ENCODE data around the gene RNF144B. TPM values are rescaled to one million over a fixed set of nuclear protein-coding genes. Genes with fewer than 3 reads are reported as not detected.
A peak's percentile ranks its signal among the peaks of the same experiment; 100 is the strongest.

The RNF144B gene
- total RNA-seq, 1 donor from 2014 or later = 13.5 TPM

- ChIA-PET CTCF (interaction anchor here (0.7 to 9.4 kb wide), 18 partner anchors 10 to 687 kb away, joined by 3 to 155 read pairs (median 4); partner anchors contain the start of genes NHLRC1 and RNF144B), POLR2A (interaction anchor here (1.2 to 2.8 kb wide), 5 partner anchors 102 to 381 kb away, joined by 3 to 10 read pairs (median 4); partner anchors contain the start of gene RNF144B)
- peaks cover 18% of the 10 kb centered on the region for H3K4me1 Mint-ChIP-seq
- no peak for ATAC-seq (ENCODE audit: low read depth)
- no peak for TF ChIP-seq CTCF (IDR thresholded peaks at IDR 0.05)
- no peaks in the 10 kb centered on the region for H3K27me3 Mint-ChIP-seq
- H3K4me3 Mint-ChIP-seq = no peak overlapping the region
- no peak for DNase-seq
- H3K36me3 Mint-ChIP-seq (ENCODE audit: low read depth) = no peaks in the 10 kb centered on the region
- intact Hi-C loops (cut with micrococcal nuclease) = loop anchor here (5.0 kb wide), 3 partner anchors 101 to 1346 kb away; no protein-coding TSS in a partner anchor
- H3K27ac Mint-ChIP-seq = no peak overlapping the region
- no peaks in the 10 kb centered on the region for H3K9me3 Mint-ChIP-seq
These were observed 116.0 kb downstream of the RNF144B start for GRCh38 chr6:18503206-18503592.

GRCh38 chr6:18503593-18504231 lies 116.6 kb downstream of the RNF144B start:
- Mint-ChIP-seq H3K4me1 (peaks cover 14% of the 10 kb centered on the region), H3K36me3 (ENCODE audit: low read depth) (no peaks in the 10 kb centered on the region), H3K9me3 (no peaks in the 10 kb centered on the region), H3K27me3 (no peaks in the 10 kb centered on the region), H3K4me3 (peak overlapping the region; percentile 73), H3K27ac (no peak overlapping the region)
- intact Hi-C loops (cut with micrococcal nuclease) = loop anchor here (1.0 to 5.0 kb wide), 7 partner anchors 101 to 1346 kb away; partner anchors contain the start of genes DEK, NHLRC1 and RNF144B
- DNase-seq (no peak), ATAC-seq (ENCODE audit: low read depth) (peak; percentile 88)
- ChIA-PET CTCF (interaction anchor here (0.7 to 9.4 kb wide), 18 partner anchors 10 to 688 kb away, joined by 3 to 155 read pairs (median 4); partner anchors contain the start of genes NHLRC1 and RNF144B), POLR2A (interaction anchor here (0.5 to 2.8 kb wide), 8 partner anchors 103 to 788 kb away, joined by 3 to 10 read pairs (median 4); partner anchors contain the start of gene RNF144B)
- peak; percentile 79 for TF ChIP-seq CTCF (IDR thresholded peaks at IDR 0.05)

- intact Hi-C loops (cut with micrococcal nuclease) = loop anchor here (1.0 to 5.0 kb wide), 7 partner anchors 102 to 1347 kb away; partner anchors contain the start of genes DEK, NHLRC1 and RNF144B
- DNase-seq = no peak
- ChIA-PET CTCF (interaction anchor here (0.6 to 9.4 kb wide), 9 partner anchors 9 to 382 kb away, joined by 3 to 155 read pairs (median 6); partner anchors contain the start of genes NHLRC1 and RNF144B), POLR2A (interaction anchor here (0.5 to 0.7 kb wide), 2 partner anchors 182 to 789 kb away, joined by 3 to 4 read pairs; no protein-coding TSS in a partner anchor)
- TF ChIP-seq CTCF (IDR thresholded peaks at IDR 0.05) = no peak
- no peaks in the 10 kb centered on the region for H3K36me3 Mint-ChIP-seq (ENCODE audit: low read depth)
- no peak overlapping the region for H3K27ac Mint-ChIP-seq
- peaks cover 14% of the 10 kb centered on the region for H3K4me1 Mint-ChIP-seq
- H3K27me3 Mint-ChIP-seq = no peaks in the 10 kb centered on the region
- no peak for ATAC-seq (ENCODE audit: low read depth)
- H3K4me3 Mint-ChIP-seq = no peak overlapping the region
- H3K9me3 Mint-ChIP-seq = no peaks in the 10 kb centered on the region
These were observed 117.1 kb downstream of the RNF144B start for GRCh38 chr6:18504232-18504596.

GRCh38 chr6:18506382-18507017 lies 119.3 kb downstream of the RNF144B start:
- H3K4me3 Mint-ChIP-seq = no peak overlapping the region
- ATAC-seq (ENCODE audit: low read depth) = no peak
- no peak overlapping the region for H3K27ac Mint-ChIP-seq
- H3K27me3 Mint-ChIP-seq = no peaks in the 10 kb centered on the region
- DNase-seq = no peak
- ChIA-PET POLR2A (interaction anchor here (0.7 kb wide), 1 partner anchor 103 kb away, joined by 5 read pairs; no protein-coding TSS in a partner anchor), CTCF (interaction anchor here (1.8 to 9.4 kb wide), 2 partner anchors 179 to 184 kb away, joined by 4 to 155 read pairs; no protein-coding TSS in a partner anchor)
- no peaks in the 10 kb centered on the region for H3K9me3 Mint-ChIP-seq
- H3K4me1 Mint-ChIP-seq = peaks cover 12% of the 10 kb centered on the region
- no peaks in the 10 kb centered on the region for H3K36me3 Mint-ChIP-seq (ENCODE audit: low read depth)
- intact Hi-C loops (cut with micrococcal nuclease) = no loop called here
- no peak for TF ChIP-seq CTCF (IDR thresholded peaks at IDR 0.05)

All from activated B cell treated with CpG ODN at 0.5 μM for 24 hours (primary cell).